Mammary epithelial cell (primary cell): ENCODE data around the gene TMEM200C.

Experiments
- EZH2 ChIP-seq: IDR thresholded peaks from 2 replicates; pipeline ENCODE4 v1.6.1; 2012; ENCODE audit warnings: low read length, inconsistent platforms, borderline replicate concordance
- TF ChIP-seq, protein P1 (sequence below), 2 donors: IDR thresholded peaks in 1 of 2; conservative IDR thresholded peaks in 1 of 2; 2 replicates each; pipeline ENCODE4 v1.5.1; 2011 to 2012; ENCODE audit warnings: inconsistent platforms in 2 of 2, low read length in 2 of 2, mild to moderate bottlenecking in 2 of 2, control low read depth in 1 of 2, low read depth in 1 of 2; ENCODE audit not compliant: insufficient read depth in 1 of 2; ENCODE audit errors: extremely low read depth in 1 of 2

DNA sequence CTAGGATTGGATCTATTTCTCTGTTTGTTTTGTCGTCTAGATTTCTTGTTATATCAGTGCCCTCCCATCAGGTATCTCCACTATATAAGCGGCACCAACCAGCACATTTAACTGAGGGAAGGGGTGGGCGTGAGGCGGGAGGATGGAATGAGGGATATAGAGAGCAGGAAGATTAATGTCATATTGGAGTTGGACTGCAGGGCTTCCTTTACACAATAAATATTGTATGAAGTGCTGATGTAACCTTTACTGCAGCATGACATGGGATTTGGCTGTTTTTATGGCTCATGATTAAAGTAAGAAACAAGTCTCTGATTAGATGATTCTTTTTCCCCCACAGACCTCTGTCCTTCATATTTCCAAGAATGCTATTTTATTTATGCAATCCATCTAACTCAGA is 54.8 kb downstream of the TMEM200C start:
- TF ChIP-seq, protein P1, sequence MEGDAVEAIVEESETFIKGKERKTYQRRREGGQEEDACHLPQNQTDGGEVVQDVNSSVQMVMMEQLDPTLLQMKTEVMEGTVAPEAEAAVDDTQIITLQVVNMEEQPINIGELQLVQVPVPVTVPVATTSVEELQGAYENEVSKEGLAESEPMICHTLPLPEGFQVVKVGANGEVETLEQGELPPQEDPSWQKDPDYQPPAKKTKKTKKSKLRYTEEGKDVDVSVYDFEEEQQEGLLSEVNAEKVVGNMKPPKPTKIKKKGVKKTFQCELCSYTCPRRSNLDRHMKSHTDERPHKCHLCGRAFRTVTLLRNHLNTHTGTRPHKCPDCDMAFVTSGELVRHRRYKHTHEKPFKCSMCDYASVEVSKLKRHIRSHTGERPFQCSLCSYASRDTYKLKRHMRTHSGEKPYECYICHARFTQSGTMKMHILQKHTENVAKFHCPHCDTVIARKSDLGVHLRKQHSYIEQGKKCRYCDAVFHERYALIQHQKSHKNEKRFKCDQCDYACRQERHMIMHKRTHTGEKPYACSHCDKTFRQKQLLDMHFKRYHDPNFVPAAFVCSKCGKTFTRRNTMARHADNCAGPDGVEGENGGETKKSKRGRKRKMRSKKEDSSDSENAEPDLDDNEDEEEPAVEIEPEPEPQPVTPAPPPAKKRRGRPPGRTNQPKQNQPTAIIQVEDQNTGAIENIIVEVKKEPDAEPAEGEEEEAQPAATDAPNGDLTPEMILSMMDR (conservative IDR thresholded peaks at IDR 0.05 in 1 of 2, IDR thresholded peaks at IDR 0.05 in 1 of 2; ENCODE audit: extremely low read depth in 1 of 2, insufficient read depth in 1 of 2, low read depth in 1 of 2, low read length in 2 of 2): no peak
- no peak for TF ChIP-seq EZH2
